ENCODE measurements around the gene ADCK2.
"Not testable (repeated sequence)": the region's sequence is repeated elsewhere in the genome, so short reads cannot be mapped to it uniquely, and the experiment has no call there.

Gene ADCK2

DNA sequence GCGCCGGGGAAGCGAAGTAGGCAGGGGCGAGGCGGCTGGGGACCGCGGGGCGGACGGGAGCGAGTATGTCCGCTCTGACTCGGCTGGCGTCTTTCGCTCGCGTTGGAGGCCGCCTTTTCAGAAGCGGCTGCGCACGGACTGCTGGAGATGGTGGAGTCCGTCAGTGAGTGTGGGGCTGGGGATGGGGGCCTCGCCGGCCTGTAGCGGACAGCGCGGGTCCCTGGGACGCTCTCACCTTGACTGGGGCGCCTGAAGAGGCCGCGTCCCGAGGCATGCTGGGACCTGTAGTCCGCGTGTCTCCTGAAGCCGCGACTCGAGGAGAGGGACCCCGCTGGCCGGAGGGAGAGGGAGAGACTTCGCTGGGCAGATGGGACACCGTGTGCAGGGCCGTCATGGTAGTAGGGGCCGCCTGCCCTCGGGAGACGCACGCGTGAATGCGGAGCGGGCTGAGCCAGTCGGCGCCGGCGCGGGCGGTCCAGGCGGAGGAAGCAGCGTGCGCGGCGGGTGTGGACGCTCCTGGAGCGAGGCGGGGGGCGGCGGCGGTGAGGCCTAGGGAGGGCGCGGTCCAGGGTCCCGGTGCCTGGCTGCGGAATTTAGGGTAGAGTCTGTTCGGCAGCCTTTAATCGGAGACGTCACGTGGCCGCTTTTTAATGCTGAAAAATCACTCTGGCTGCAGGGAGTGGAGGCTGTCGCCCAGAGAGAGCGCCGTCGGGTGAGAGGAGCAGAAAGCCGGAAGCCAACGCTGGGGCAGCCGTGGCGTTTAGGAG lies 24.1 kb downstream of the ADCK2 start, which contains the start of gene NDUFB2:
Gene NDUFB2 (plus strand): TSS at position 29 of the 767 bp plus-strand sequence. CDS start 37 bp downstream, at position 66.
- peak; percentile 86 for DNase-seq

DNA sequence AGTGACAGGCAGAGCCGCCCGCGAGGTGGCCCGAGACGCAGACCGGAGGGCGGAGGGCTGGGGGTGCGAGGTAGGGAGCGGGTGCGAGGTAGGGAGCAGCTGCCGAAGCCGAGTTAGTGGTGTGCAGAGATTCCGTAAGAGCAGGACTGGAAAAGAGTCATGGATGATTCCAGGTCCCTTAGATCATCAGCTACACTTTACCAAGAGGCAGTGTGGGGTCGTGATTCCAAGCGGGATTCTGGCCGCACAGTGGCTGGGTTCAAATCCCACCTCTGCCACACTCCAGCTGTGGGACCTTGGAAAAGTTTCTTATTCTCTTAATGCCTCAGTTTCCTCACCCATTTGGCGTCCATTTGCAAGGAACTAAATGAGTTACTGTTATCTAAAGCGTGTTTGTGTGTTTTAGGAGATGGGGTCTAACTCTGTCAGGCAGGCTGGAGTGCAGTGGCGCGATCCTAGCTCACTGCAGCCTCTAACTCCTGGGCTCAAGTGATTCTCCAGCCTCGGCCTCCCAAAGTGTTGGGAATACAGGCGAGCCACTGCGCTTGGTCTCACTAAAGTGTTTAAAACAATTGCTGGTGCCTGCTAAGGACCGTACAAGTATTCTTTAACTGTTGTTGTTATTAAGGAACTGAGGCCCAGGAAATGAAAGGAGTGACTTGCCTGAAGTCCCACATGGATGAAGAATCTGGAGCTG lies 24.9 kb downstream of the ADCK2 start:
- no peak for DNase-seq

DNA sequence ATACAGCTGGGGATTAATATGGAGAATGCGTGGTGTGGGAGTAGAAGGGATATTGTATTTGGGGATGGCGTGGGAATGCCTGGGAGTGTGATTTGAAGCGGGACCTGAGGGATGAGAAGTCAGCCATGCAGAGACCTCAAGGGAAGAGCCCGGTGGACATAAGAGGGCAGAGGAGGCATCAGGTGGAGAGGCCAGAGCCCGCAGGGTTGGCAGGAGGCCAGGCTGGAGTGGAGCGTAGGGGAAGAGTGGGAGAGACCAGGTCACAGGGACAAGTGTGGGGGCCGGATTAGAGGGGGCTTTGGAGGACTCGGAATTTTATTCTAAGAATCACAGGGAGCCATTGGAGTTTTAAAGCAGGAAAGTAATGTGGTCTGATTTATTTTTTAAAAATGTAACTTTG lies 25.7 kb downstream of the ADCK2 start:
- no peak for DNase-seq

DNA sequence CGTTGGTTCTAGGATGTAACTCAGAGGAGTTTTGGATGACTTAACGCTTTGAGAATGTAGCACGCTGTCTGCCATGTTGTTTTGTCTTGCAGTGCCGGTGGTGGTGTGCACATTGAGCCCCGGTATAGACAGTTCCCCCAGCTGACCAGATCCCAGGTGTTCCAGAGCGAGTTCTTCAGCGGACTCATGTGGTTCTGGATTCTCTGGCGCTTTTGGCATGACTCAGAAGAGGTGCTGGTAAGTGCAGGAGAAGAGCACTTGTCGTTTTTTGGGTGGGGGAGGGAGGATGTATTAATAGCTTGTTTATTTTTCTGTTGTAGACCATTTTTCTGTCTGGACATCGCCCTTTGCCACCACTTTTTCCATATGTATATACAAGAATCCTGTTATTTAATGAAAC lies 30.0 kb downstream of the ADCK2 start:
- DNase-seq: no peak

- no peak for DNase-seq
Measured at GRCh38 chr7:140704205-140704604, 31.5 kb downstream of the ADCK2 start.

DNA sequence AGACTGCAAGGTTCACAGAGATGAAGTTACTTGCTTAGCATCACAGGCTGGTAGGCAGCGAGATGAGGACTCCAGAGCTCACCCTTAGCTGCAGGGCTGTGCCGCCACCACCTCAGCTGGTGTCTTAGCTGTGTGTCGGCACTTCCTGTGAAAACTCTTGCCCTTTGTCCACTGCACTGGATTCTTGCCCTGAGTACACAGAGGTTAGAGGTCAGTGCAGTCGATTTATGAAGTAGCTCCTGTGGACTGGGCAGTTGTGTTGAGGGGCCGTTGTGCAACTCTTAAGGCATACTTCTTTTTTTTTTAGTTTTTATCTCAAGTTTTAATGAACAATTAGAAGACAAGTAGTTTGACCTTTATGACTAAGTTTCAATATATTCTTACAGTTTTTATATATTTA lies 34.4 kb downstream of the ADCK2 start:
- no peak for DNase-seq

DNA sequence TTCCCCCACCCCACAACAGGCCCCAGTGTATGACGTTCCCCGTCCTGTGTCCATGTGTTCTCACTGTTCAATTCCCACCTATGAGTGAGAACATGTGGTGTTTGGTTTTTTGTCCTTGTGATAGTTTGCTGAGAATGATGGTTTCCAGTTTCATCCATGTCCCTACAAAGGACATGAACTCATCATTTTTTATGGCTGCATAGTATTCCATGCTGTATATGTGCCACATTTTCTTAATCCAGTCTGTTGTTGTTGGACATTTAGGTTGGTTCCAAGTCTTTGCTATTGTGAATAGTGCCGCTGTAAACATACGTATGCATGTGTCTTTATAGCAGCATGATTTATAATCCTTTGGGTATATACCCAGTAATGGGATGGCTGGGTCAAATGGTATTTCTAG lies 36.0 kb downstream of the ADCK2 start:
- not testable (repeated sequence) for DNase-seq

GRCh38 chr7:140712392-140712791 lies 39.6 kb downstream of the ADCK2 start:
- DNase-seq: not testable (repeated sequence)

- no peak for DNase-seq
Measured at GRCh38 chr7:140714331-140715040, 41.7 kb downstream of the ADCK2 start.

GRCh38 chr7:140719721-140720120 lies 47.0 kb downstream of the ADCK2 start:
- peak; percentile 30 for DNase-seq

- DNase-seq: no peak
Measured at GRCh38 chr7:140722254-140722653, 49.5 kb downstream of the ADCK2 start.

GRCh38 chr7:140723006-140723405 lies 50.3 kb downstream of the ADCK2 start:
- DNase-seq: no peak

DNA sequence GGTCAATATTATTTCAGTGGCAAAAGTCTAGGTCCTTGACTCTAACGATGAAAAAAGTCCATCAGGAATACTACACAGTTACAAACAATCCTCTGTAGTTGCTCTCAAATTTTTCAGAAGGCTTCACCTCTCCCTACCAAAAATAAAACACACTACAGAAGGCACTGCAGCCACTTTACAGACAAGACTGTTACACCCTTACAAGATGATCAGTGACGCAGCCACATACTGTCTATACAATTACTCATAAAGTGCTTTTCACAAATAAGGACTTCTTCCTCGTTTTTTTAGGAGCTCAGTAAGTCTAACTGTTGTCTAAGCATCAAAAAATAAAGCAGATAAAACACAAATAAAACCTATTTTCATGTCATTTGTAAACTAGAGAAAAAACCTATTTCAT lies 50.8 kb downstream of the ADCK2 start:
- no peak for DNase-seq

DNA sequence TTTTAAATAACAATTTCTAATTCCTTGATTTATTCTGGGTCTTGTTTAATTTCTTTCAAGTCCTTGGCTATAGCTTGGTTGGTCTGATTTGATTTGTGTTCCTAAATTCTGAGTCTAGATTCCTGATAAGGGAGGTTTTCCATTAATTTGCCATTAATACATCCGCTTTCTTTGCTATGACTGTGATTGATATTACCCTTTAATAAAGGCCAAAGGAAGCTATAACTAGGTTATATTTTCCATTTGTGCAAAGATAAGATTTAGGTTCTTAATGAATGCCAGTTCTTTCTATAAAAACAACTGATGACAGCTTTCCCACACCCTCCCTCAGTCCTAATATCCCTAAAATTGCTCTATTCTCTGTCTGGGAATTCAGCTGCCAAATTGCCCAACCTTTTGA lies 52.0 kb downstream of the ADCK2 start:
- no peak for DNase-seq

GRCh38 chr7:140726281-140726680 lies 53.5 kb downstream of the ADCK2 start:
- no peak for DNase-seq

DNA sequence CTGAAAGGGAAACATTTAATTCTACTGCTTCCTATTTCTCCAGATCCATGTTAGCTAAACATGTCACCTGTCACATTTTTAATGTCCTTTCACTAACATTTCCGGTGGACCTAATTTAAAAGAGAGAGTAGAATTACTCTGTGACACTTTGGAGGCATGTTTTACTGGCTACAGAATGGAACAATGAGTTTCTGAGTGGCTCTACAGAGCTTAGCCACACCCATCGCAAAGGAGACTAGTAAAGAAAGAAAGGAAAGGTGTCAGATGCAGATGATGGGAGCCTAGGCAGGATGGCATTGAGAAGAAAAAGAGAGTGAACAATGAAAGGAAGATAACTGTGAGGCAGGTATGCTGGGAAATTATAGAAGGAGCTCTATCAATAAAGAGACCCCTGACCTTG lies 59.7 kb downstream of the ADCK2 start:
- DNase-seq: no peak

DNA sequence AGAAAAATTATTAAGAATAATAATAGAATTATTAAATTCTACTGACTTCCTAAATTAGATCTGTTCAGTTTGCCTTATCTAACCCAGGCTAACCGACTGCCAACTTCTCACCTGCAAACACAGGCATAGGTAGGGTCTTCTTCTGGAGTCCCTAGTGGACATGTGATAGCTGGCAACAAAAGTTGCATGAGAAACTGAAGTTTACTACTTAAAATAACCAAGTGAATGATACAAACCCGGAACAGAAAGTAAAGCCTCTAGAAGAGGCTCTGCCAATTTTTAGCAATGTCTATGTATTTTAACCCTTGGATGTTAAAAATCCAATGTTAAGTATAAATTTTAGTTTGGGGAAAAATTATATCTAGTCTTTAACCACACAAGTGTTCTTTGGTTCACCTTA lies 61.4 kb downstream of the ADCK2 start:
- DNase-seq: no peak

DNA sequence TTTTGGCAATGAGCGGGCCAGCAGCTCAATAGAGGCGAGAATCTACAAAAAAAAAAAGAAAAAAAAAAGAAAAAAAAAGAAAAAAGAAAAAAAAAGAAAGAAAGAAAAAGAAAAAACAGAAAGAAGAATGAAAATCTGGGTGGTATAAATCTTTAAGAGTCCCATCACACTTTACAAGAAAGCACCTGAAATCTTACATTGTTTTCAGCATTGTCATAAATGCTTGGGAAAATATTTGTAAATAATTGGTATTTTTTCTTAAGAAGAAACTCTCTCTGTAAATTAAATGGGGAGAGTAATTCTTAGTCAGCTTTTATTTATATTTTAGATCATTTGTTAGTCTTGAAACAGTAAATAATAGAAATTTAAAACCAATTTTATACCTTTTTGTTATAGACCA lies 62.0 kb downstream of the ADCK2 start:
- no peak for DNase-seq

DNA sequence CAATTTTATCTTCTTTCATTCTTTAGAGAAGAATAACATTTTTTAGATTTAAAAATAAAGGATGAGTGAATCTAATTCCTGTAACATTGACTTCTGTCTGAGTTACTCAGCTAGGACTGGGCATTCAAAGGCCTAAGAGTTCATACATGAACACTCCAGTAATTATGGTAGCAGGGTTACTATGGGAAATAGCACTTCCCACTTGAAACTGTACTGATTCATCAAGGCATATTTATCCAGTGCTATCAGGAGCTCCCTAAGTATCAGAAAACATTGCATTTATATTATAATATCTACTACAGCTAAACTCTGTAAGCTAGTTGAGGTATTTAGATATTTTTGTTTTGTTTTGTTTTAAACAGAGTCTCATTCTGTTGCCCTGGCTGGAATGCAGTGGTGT lies 65.5 kb downstream of the ADCK2 start:
- no peak for DNase-seq

DNA sequence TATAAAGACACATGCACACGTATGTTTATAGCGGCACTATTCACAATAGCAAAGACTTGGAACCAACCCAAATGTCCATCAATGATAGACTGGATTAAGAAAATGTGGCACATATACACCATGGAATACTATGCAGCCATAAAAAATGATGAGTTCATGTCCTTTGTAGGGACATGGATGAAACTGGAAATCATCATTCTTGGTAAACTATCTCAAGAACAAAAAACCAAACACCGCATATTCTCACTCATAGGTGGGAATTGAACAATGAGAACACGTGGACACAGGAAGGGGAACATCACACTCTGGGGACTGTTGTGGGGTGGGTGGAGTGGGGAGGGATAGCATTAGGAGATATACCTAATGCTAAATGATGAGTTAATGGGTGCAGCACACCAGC lies 70.5 kb downstream of the ADCK2 start:
- DNase-seq: not testable (repeated sequence)

DNA sequence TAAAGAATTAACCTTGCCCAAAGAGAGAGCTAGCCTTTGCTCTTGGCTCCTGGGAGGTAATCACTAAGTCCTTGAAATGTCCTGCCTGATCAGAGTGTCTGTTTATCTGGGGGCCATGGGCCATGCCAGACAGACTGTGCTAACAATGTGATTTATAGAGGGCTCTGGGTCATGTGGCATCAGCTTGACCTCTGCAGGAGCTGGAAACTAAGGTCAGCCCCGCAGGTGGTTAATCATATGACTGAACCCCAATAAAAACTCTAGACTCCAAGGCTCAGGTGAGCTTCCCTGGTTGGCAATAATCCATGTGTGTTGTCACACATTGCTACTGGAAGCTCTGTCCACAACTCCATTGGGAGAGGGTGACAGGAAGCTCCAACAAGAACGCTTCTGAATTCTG lies 71.3 kb downstream of the ADCK2 start:
- no peak for DNase-seq

Data from GDM1 (cell line).